ENCODE results near the gene PNCK.

Gene PNCK

GRCh38 chrX:153662266-153662665 lies 11.3 kb downstream of the PNCK start:
- peak; percentile 47 for DNase-seq (ENCODE audit: low read depth)

GRCh38 chrX:153659268-153659667 lies 14.3 kb downstream of the PNCK start:
- no peak for DNase-seq (ENCODE audit: low read depth)

- no peak for DNase-seq (ENCODE audit: low read depth)
Measured at GRCh38 chrX:153657161-153657560, 16.5 kb downstream of the PNCK start.

- no peak for DNase-seq (ENCODE audit: low read depth)
Measured at GRCh38 chrX:153653556-153653955, 20.1 kb downstream of the PNCK start.

- DNase-seq (ENCODE audit: low read depth): peak; percentile 28
Measured at GRCh38 chrX:153651540-153652079, 22.0 kb downstream of the PNCK start.

GRCh38 chrX:153650959-153651358 lies 22.7 kb downstream of the PNCK start:
- no peak for DNase-seq (ENCODE audit: low read depth)

GRCh38 chrX:153649915-153650782 lies 23.5 kb downstream of the PNCK start:
- no peak for DNase-seq (ENCODE audit: low read depth)

- peak; percentile 47 for DNase-seq (ENCODE audit: low read depth)
Measured at GRCh38 chrX:153649178-153649914, 24.3 kb downstream of the PNCK start.

- no peak for DNase-seq (ENCODE audit: low read depth)
Measured at GRCh38 chrX:153648358-153649177, 25.0 kb downstream of the PNCK start.

- no peak for DNase-seq (ENCODE audit: low read depth)
Measured at GRCh38 chrX:153647461-153648357, 25.9 kb downstream of the PNCK start.

- DNase-seq (ENCODE audit: low read depth): peak; percentile 60
Measured at GRCh38 chrX:153646620-153647373, 26.8 kb downstream of the PNCK start, which contains the start of gene DUSP9. Gene DUSP9 (plus strand): TSS chrX:153647203. CDS start chrX:153647954, 751 bp downstream.

- DNase-seq (ENCODE audit: low read depth): no peak
Measured at GRCh38 chrX:153645921-153646488, 27.6 kb downstream of the PNCK start.

GRCh38 chrX:153645151-153645550 lies 28.5 kb downstream of the PNCK start:
- no peak for DNase-seq (ENCODE audit: low read depth)

- no peak for DNase-seq (ENCODE audit: low read depth)
Measured at GRCh38 chrX:153644356-153645125, 29.1 kb downstream of the PNCK start.

GRCh38 chrX:153643431-153644351 lies 29.9 kb downstream of the PNCK start:
- peak; percentile 13 for DNase-seq (ENCODE audit: low read depth)

GRCh38 chrX:153642655-153643430 lies 30.8 kb downstream of the PNCK start:
- no peak for DNase-seq (ENCODE audit: low read depth)

- no peak for DNase-seq (ENCODE audit: low read depth)
Measured at GRCh38 chrX:153642051-153642654, 31.5 kb downstream of the PNCK start.

Measured in ELR (cell line).